C1 segment of cervical spinal cord (tissue), 14 donors: ENCODE data around the gene NSF.
"Not testable (repeated sequence)": the region's sequence is repeated elsewhere in the genome, so short reads cannot be mapped to it uniquely, and the experiment has no call there.

ENCODE experiments used
- DNase-seq, 14 donors: peaks; one replicate each; lab custom pipeline; 2025; lab: John Stamatoyannopoulos, UW

The NSF gene

GRCh38 chr17:46628753-46629436 lies 38.4 kb downstream of the NSF start:
- DNase-seq: not testable (repeated sequence)

DNA sequence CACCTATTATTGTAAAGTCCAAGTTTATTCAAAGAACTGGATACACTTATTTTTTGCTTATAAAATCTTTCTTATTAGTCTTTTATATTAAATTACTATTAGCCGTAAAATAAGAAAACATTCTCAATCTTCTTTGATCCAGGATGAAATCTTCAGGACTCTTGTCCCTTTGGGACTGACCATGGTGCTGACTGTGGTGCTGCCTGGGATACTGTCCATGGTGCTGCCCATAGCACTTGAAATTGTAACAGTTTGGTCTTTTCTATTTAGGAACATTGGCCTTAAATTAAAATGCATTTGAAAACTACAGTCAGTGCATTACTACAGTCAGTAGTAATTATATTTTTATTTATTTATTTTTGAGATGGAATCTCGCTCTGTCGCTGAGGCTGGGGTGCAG lies 41.7 kb downstream of the NSF start:
- not testable (repeated sequence) for DNase-seq

GRCh38 chr17:46634844-46635243 lies 44.4 kb downstream of the NSF start:
- DNase-seq: not testable (repeated sequence)

DNA sequence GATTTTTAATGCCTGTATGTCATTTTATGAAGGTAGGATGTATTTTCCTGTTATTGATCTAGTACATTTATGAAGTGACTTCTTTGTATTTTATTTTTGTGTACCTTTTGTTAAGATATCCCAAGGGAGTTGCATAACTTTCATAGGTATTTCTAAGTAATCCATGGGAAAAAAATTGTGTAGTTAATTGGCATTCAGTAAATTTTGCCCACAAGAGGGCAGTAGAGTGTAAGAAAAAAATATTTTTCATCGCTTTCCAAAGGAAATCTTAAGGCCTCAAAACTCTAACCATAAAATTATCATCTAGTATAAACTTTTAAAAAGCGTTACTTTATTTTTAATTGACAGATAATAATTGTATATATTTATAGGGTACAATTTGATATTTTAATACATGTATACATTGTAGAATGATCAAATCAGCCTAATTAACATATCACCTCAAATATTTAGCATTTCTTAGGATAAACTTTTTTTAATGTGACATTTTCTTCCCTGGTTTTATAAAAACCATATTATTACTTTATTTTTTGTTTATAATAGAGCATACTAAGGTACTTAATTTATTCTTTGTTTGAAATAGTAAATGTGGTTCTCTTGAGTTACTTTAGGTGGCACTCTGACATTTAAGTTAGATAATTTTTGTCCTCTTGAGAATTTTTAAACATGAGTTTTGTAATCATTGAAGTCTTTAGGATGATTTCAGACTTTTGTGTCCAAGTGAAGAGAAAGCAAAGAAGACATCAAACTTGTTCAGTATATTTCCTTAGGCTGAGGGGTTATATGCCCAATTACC lies 51.6 kb downstream of the NSF start:
- not testable (repeated sequence) for DNase-seq

- not testable (repeated sequence) for DNase-seq
These were observed 56.8 kb downstream of the NSF start for GRCh38 chr17:46647251-46647650.

DNA sequence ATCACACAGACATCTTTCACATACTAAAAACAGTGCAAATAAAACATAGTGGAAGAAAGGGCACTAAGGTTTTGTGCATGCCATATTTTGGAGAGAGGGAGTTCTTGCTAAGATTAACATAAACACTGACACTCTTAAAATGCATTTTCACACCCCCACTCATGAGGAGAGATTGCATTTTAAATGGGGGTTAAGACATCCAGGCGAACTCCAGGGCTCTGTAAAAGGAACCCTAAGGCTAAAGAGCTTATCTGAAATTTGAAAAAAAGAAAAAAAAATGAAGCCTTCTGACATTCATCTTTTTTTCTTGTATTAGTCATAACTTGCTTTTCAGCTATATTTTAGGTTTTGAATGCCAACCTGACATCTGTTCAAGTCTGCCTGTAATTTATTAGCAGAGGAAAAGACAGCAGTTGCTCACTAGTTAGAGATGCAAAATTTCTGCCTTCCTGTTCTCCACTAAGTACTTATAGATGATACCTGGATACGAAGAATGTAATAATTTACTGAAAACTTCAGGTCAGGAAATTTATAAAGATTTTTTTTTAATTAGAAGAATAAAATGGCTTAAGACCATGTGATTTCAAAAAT lies 57.3 kb downstream of the NSF start:
- not testable (repeated sequence) for DNase-seq

GRCh38 chr17:46649246-46649645 lies 58.8 kb downstream of the NSF start:
- not testable (repeated sequence) for DNase-seq

GRCh38 chr17:46652024-46652643 lies 61.7 kb downstream of the NSF start:
- DNase-seq: not testable (repeated sequence)

DNA sequence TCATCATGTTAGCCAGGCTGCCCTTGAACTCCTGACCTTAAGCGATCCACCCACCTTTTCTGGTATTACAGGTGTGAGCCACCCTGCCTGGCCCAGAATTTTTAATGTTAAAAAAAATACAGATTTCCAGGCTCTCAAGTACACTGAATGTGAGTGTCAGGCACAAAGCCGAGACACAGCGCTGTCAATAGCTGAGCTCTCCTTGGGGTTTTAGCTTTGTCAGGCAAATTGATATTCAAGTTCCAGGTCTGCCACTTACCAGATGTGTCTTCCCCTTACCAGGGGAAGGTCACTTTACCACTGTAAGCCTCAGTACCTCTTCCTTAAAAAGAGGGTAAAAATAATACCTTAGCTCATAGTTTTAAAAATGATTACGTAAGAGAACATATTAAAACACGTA lies 67.8 kb downstream of the NSF start:
- DNase-seq: not testable (repeated sequence)

GRCh38 chr17:46659702-46660101 lies 69.2 kb downstream of the NSF start:
- not testable (repeated sequence) for DNase-seq

DNA sequence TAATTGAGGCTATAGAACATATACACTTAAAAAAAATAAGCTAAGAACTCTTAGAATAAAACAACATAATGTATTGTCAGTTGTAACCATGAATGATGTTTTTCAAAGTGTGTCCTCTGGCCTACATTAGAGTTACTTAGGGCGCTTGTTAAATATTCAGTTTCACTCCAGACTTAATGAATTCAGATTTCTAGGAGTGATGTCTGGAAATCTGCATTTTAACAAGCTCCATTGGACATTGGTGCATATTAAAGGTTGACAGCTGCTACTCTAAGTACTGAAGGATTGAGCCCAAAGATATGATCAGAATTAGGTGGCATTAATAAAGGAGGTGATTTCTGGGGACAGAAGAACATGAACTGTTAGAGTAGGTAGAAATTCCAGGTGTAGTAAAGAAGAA lies 72.7 kb downstream of the NSF start:
- DNase-seq: not testable (repeated sequence)

GRCh38 chr17:46663552-46663951 lies 73.1 kb downstream of the NSF start:
- not testable (repeated sequence) for DNase-seq

DNA sequence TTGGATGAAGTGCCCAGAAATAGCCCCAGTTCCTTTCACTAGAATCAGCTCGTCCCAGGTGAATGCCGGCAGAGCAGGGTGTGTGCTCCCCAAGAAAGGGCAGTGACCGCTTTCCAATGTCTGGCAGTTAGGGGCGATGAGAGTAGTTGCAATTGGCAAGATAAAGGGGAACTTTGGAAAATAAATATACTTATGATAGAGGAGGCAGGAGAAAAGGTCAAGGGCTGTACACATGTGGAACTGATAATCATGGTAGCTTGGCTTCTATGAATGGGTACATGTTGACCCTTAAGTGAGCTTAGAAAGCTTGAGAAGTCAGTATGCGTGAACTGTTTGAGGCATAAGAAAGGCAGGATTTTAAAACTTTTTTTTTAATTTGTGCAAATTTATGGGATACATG lies 75.5 kb downstream of the NSF start:
- DNase-seq: not testable (repeated sequence)

DNA sequence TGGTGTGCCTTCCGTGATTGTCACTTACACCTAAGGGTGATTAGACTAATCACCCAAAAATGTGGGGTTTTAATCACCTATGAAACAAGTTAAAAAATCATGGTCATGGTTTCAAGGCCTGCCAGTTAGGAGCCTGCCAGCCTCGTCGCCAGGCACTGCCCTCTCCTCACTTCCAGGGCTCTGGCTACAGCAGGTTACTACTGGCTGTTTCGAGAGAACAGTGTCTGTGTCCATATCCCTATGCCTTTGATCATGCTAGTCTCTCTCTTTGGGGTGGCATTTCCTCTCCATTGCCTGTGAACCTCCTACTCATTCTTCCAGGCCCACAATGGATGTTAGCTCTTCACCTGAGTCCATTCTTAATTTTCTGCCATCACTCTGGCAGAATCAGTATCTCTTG lies 80.3 kb downstream of the NSF start:
- not testable (repeated sequence) for DNase-seq

GRCh38 chr17:46672777-46673176 lies 82.3 kb downstream of the NSF start:
- not testable (repeated sequence) for DNase-seq

DNA sequence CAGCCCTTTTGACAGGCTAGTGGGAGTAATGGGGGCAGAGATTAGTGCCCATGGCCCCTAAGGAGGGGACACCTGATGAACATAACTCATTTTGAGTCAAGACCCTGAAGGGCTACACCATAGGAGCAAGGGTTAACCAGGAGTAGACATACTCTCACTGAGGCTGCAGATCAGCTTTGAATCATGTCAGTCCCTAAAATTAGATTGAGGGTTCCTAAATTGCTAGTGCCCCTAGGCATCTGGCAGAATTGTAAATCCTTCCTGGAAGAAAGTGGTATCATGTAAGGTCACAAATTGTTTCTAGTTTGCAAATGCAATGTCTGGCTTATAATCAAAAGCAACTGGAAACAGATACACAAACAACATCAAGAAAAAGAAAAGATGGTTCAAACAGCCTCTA lies 87.3 kb downstream of the NSF start:
- DNase-seq: not testable (repeated sequence)

DNA sequence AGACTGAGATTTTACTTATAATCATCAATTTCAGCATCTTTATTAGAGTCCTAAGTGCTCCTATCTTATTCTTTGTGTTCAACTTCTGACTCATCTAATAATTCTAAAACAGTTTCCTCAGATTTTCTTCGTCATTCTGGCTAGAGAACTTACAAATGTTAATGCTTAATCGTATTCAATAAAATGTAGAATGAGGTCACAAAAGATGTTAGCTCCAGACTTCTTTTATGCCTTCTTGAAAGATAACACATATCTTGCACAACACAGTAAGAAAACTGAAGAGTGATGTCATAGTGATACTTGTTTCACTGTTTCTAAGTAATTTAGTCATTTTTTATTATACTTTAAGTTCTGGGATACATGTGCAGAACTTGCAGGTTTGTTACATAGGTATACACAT lies 93.2 kb downstream of the NSF start:
- not testable (repeated sequence) for DNase-seq

GRCh38 chr17:46685284-46685683 lies 94.8 kb downstream of the NSF start:
- DNase-seq: peak in 1 of 14 donors; percentile 25

DNA sequence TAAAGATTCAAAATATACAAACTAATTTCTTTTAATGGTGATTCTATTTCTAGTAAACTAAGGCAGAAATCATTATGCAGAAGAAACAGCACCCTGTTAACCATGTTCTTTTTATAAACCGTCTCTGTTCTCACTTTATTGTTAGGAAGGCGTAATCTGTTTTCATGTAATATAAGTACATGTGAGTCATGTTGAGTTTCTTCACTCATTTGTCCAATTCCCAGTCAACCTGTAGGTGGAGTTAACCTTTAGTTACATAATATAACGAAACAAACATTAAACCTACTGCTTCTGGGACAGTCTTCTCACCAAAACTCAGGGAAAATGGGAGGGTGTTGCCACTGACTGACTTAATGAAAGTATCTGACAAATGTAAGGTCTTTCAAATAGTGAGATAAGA lies 101.7 kb downstream of the NSF start:
- not testable (repeated sequence) for DNase-seq

DNA sequence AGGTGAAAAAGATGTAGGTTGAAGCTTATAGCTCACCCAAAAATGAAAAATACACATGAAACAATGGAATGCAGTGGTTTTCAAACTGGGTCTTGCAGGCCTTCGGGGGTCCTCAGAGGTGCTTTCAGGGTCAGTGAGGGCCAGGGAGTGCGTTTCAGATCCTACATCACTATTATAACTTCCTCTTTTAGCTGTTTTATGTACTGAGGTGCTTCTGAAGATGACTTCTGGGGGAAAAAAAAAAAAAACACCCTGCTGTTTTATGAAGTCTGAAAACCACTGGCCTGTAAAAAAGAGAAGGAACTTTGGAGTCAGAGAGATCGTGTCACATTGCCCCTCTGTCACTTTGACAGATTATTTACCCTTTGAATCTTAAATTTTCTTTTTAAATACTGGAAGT lies 102.8 kb downstream of the NSF start:
- DNase-seq: not testable (repeated sequence)

DNA sequence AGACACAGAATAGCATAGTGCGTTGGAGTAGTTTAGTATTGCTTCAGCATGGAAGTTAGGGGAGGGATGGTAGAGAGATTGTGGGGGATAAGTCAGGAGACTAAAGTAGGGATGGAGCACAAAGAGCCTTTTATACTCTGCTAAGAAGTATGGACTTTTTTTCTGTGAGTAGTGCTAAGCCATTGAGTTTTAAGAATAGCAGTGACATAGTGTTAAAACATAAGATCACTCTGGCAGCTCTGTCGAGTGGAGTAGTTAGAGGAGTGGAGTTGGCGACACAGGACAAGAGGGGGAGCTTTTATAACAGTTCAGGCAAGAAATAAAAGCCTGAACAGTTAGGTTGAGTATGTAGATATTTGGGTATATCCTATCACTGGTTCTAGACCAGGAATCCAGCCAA lies 106.1 kb downstream of the NSF start:
- not testable (repeated sequence) for DNase-seq

DNA sequence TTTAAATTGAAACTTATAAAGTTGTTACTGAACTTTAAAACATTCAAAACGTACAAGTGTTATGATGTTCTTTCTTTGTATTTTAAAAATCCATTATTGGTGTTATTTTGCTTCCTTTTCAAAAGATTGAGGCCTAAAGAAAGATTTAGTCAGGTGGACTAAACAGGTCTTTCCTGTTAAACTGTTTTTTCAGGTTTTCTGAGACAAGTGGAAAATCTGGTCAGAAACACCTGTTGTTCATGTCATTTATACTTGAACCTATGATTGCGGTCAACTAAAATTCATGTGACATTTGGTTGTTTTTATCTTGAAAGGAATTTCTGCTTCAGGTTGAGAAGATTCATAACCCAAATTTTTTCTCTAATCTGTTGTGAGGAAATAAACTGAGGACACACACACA lies 108.5 kb downstream of the NSF start:
- not testable (repeated sequence) for DNase-seq
